Esophagus (tissue), 2 donors: ENCODE measurements around the gene CUL1. TPM values are rescaled to one million over a fixed set of nuclear protein-coding genes. Genes with fewer than 3 reads are reported as not detected.

Source experiments
- H3K27ac ChIP-seq, 2 donors: one replicate each; pipeline ENCODE4 v1.5.1; 2013; ENCODE audit warnings: low read depth in 2 of 2, mild to moderate bottlenecking in 2 of 2, inconsistent platforms in 1 of 2, low read length in 1 of 2, moderate library complexity in 1 of 2
- H3K27me3 ChIP-seq, 2 donors: one replicate each; pipeline ENCODE4 v1.6.1; 2013; ENCODE audit warnings: low read length in 2 of 2, control low read depth in 1 of 2, mild to moderate bottlenecking in 1 of 2; ENCODE audit not compliant: insufficient read depth in 2 of 2, control insufficient read depth in 1 of 2
- H3K36me3 ChIP-seq, 2 donors: one replicate each; pipeline ENCODE4 v1.6.1; 2013; ENCODE audit warnings: low read length in 1 of 2; ENCODE audit not compliant: control insufficient read depth in 2 of 2, insufficient read depth in 2 of 2
- H3K4me1 ChIP-seq, 2 donors: one replicate each; pipeline ENCODE4 v1.6.1; 2013; ENCODE audit warnings: low read length in 1 of 2; ENCODE audit not compliant: control insufficient read depth in 2 of 2, insufficient read depth in 2 of 2
- H3K4me3 ChIP-seq, 2 donors: one replicate each; pipeline ENCODE4 v1.5.1; 2013; ENCODE audit warnings: low read length in 2 of 2, mild to moderate bottlenecking in 2 of 2, low read depth in 1 of 2, moderate library complexity in 1 of 2
- H3K9me3 ChIP-seq, 2 donors: one replicate each; pipeline ENCODE4 v1.6.1; 2013; ENCODE audit warnings: mild to moderate bottlenecking in 2 of 2, low read depth in 1 of 2, low read length in 1 of 2, moderate library complexity in 1 of 2; ENCODE audit not compliant: control insufficient read depth in 2 of 2, insufficient read depth in 1 of 2
- WGBS, 2 donors: extraction: QIAGEN DNeasy Blood & Tissue Kit; methylation state at CpG; one replicate each; pipeline ENCODE4 v1.1.7; 2013; 5-methylcytosine and 5-hydroxymethylcytosine counted together
- polyA plus RNA-seq, 2 donors: library from polyadenylated mRNA; stranded (reverse); fragments of 200-250 nt; gene quantifications; one replicate each; pipeline ENCODE4 v1.2.3, GENCODE V29; 2013
- donor health status: healthy with polysubstance abuse.
- donor health status: Bipolar disorder and iron deficiency.

CUL1 gene
- polyA plus RNA-seq, 2 donors: 13.8 to 27.0 TPM

DNA sequence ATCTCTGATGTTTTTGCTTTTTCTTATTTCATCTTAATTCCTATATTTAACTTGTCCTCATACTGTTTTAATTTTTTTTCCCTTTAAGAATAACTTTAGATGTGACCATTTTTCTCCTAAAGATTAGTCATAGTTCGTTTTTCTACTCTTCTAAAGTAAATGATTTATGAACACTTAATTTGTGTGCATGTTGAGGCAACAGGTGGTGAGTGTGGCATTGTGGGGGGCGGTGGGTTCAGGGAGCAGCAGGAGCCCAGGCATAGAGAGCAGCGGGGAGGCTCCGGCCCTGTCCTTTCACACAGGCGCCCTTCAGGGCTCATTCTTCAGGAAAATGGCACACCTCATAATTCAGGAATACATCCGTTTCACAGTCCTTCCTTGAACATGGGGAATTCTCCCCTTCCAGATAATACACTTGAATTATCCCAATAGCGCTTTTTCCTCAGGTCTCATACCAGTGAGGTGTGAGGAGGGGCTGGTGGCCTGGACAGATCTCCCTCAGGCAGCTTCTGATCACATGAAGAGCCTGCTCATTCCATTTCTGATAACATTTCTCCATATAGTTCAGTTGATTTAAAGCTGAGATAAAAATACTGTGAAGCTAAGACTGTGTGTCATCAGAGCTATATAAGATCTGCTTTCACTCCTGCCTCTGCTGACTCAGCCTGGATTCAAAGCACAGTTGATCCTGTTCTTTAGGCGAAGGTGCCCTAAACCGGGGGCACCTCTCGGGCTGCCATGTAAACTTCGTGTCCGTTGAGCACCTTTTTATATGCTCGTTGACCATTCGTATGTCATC, 40.2 kb downstream of the CUL1 start:
- H3K4me3 ChIP-seq: no peak overlapping the region
- peaks cover 2 to 13% of the 10 kb centered on the region in 2 donors for H3K36me3 ChIP-seq
- no peaks in the 10 kb centered on the region for H3K27me3 ChIP-seq
- H3K4me1 ChIP-seq: peaks cover 0 to 4% of the 10 kb centered on the region in 2 donors
- WGBS, 2 donors: 89% methylated on average over 14 of the region's 14 CpGs
- no peak overlapping the region for H3K27ac ChIP-seq
- H3K9me3 ChIP-seq: no peaks in the 10 kb centered on the region

- Histone ChIP-seq H3K27ac (no peak overlapping the region), H3K4me3 (no peak overlapping the region), H3K4me1 (no peaks in the 10 kb centered on the region), H3K36me3 (peaks cover 0 to 3% of the 10 kb centered on the region in 2 donors), H3K27me3 (no peaks in the 10 kb centered on the region), H3K9me3 (no peaks in the 10 kb centered on the region)
- 87 to 94% methylated on average over 3 of the region's 3 CpGs for WGBS, 2 donors
These were observed 47.4 kb downstream of the CUL1 start for GRCh38 chr7:148746135-148746534.

- no peaks in the 10 kb centered on the region for H3K9me3 ChIP-seq
- peaks cover 0 to 3% of the 10 kb centered on the region in 2 donors for H3K36me3 ChIP-seq
- no peak overlapping the region for H3K4me3 ChIP-seq
- H3K4me1 ChIP-seq: no peaks in the 10 kb centered on the region
- H3K27me3 ChIP-seq: no peaks in the 10 kb centered on the region
- H3K27ac ChIP-seq: no peak overlapping the region
- WGBS, 2 donors: 32 to 39% methylated on average over 3 of the region's 3 CpGs
These were observed 48.6 kb downstream of the CUL1 start for GRCh38 chr7:148747274-148747673.

GRCh38 chr7:148750442-148751355, 52.0 kb downstream of the CUL1 start:
- WGBS, 2 donors: 96 to 97% methylated on average over 8 of the region's 8 CpGs
- peaks cover 4 to 7% of the 10 kb centered on the region in 2 donors for H3K36me3 ChIP-seq
- H3K9me3 ChIP-seq: no peaks in the 10 kb centered on the region
- no peaks in the 10 kb centered on the region for H3K4me1 ChIP-seq
- no peaks in the 10 kb centered on the region for H3K27me3 ChIP-seq
- H3K27ac ChIP-seq: no peak overlapping the region
- H3K4me3 ChIP-seq: no peak overlapping the region

DNA sequence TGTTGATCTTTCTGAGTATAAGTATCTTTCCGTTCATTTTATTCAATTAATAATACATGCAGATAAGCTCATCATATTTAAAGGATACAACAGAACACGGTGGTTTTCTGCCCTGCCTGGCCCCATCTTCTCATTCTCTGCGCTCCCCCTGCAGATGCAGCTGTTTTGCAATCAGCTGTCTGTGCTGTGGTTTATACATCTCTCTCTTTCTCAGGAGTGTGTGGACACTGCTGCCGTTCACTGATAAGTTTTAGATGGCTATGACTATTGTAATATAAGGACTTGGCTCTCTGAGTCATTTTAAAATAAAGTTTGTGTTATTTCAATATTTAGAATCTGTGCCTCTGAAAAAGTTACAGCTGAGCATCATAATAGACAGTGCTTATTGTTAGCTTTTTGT, 54.5 kb downstream of the CUL1 start:
- WGBS, 2 donors: 77 to 78% methylated on average over 4 of the region's 4 CpGs
- Histone ChIP-seq H3K4me3 (no peak overlapping the region), H3K27me3 (no peaks in the 10 kb centered on the region), H3K36me3 (peaks cover 4% of the 10 kb centered on the region in 2 donors), H3K27ac (no peak overlapping the region), H3K4me1 (no peaks in the 10 kb centered on the region), H3K9me3 (no peaks in the 10 kb centered on the region)

GRCh38 chr7:148754912-148755311, 56.2 kb downstream of the CUL1 start:
- Histone ChIP-seq H3K27me3 (no peaks in the 10 kb centered on the region), H3K36me3 (peaks cover 4% of the 10 kb centered on the region in 2 donors), H3K27ac (no peak overlapping the region), H3K9me3 (no peaks in the 10 kb centered on the region), H3K4me1 (no peaks in the 10 kb centered on the region), H3K4me3 (no peak overlapping the region)
- WGBS, 2 donors: 87% methylated on average over 6 of the region's 6 CpGs

DNA sequence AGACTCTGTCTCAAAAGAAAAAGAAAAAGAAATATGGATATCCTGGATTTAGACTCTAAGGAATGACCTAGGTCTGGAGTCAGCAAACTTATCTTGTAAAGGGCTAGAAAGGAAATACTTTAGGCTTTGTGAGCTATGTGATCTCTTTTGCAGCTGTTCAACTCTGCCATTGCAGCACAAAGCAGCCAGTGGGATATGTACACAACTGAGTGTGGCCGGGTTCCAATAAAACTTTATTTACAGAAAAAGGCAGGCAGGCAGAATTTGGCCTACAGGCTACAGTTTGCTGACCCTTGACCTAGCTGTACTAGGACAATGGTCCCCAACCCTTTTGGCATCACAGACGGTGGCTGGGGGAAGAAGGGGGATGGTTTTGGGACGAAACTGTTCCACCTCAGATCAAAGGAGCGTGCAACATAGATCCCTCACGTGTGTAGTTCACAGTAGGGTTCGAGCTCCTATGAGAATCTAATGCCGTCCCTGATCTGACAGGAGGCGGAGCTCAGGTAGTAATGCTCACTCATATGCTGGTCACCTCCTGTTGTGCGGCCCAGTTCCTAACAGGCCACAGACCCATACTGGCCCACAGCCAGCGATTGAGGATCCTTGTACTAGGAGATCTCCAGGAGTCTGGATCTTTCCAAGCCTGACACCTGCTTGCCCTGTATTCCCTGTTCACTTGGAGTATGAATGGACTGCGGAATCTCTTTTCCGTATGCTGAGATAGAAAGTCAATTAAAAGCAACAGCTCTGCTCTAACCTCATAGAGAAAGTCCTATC, 63.0 kb downstream of the CUL1 start:
- Histone ChIP-seq H3K9me3 (no peaks in the 10 kb centered on the region), H3K36me3 (peaks cover 0 to 2% of the 10 kb centered on the region in 2 donors), H3K4me3 (no peak overlapping the region), H3K27ac (no peak overlapping the region), H3K4me1 (no peaks in the 10 kb centered on the region), H3K27me3 (no peaks in the 10 kb centered on the region)
- 95 to 96% methylated on average over 12 of the region's 12 CpGs for WGBS, 2 donors

DNA sequence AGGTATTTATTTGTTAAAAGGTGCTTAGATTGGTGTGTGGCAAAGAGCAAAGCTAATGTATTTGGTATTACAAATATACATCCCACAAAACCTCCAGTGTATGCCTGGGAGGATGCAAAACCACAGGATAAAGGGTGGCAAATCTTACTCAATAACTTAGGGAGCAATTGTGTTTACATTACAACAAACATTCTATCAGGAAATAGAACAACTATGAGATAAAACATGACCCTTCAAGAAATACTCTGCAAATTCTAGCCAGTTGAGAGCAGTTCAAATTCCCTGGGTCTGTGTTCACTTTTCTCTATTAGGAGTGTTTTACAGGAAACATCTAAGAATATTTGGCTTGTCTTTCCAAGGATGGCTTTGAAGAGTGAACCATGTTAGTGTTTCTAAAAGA, 64.9 kb downstream of the CUL1 start:
- H3K36me3 ChIP-seq: peaks cover 0 to 2% of the 10 kb centered on the region in 2 donors
- no peaks in the 10 kb centered on the region for H3K4me1 ChIP-seq
- no peaks in the 10 kb centered on the region for H3K27me3 ChIP-seq
- H3K9me3 ChIP-seq: no peaks in the 10 kb centered on the region
- H3K4me3 ChIP-seq: no peak overlapping the region
- no peak overlapping the region for H3K27ac ChIP-seq

DNA sequence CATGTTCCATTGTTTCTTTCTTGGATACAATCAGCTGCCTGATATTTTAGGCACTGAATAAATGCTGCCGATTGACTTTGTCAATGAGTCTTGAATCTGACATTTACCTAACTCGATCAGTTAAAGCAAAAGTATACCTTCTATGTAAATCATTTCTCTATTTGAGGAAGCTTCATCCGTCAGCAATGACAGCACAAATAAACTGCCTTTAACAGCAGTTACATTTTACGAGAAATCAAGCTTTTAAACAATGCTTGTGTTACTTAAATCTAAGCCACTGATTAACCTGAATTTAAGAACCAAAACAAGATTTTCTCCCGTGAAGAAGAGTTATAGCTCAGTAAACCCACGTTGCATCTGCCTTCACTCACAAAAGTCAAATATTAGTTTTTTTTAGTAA, 71.3 kb downstream of the CUL1 start:
- WGBS, 2 donors: 72 to 76% methylated on average over 6 of the region's 6 CpGs
- Histone ChIP-seq H3K4me3 (no peak overlapping the region), H3K4me1 (no peaks in the 10 kb centered on the region), H3K36me3 (peaks cover 3 to 13% of the 10 kb centered on the region in 2 donors), H3K9me3 (no peaks in the 10 kb centered on the region), H3K27ac (no peak overlapping the region), H3K27me3 (no peaks in the 10 kb centered on the region)
